Measurements from ENCODE around the gene SATB1. TPM values are rescaled to one million over a fixed set of nuclear protein-coding genes. Genes with fewer than 3 reads are reported as not detected.

The SATB1 gene
- total RNA-seq, 4 donors from 2014 or later, result 27.7 to 85.3 (median 67.1) TPM

- H3K27me3 ChIP-seq, result no peaks in the 10 kb centered on the region
- DNase-seq, result no peak
- in situ Hi-C loops (cut with MboI; ENCODE audit: low pct_ligation_motif_present in 1 of 4, low pct_unique_long_range_greater_than_20kb in 1 of 4, low sequenced_read_pairs in 3 of 4) (no loop called here), intact Hi-C loops (cut with DNase I; ENCODE audit: low total_unique reads) (no loop called here)
- TF ChIP-seq POLR2AphosphoS5 (IDR thresholded peaks at IDR 0.05) (no peak), CTCF (IDR thresholded peaks at IDR 0.05) (no peak), EP300 (IDR thresholded peaks at IDR 0.05; ENCODE audit: low read depth) (no peak), POLR2A (IDR thresholded peaks at IDR 0.05) (no peak)
- no peak overlapping the region for H3K4me3 ChIP-seq
- H3K4me1 ChIP-seq, result peaks cover 6 to 51% (median 36%) of the 10 kb centered on the region in 4 donors
- H3K36me3 ChIP-seq, result peaks cover 0 to 22% (median 6%) of the 10 kb centered on the region in 4 donors
- WGBS, 2 donors (ENCODE audit: low coverage in 1 of 2), result 62 to 83% methylated on average over 3 of the region's 3 CpGs
- H3K9me3 ChIP-seq, result no peaks in the 10 kb centered on the region
- H3K27ac ChIP-seq, result no peak overlapping the region
Observed at GRCh38 chr3:18415839-18416238, 9.3 kb downstream of the SATB1 start.

- H3K27ac ChIP-seq, result no peak overlapping the region
- peaks cover 6 to 44% (median 32%) of the 10 kb centered on the region in 4 donors for H3K4me1 ChIP-seq
- in situ Hi-C loops (cut with MboI; ENCODE audit: low pct_ligation_motif_present in 1 of 4, low pct_unique_long_range_greater_than_20kb in 1 of 4, low sequenced_read_pairs in 3 of 4) (no loop called here), intact Hi-C loops (cut with DNase I; ENCODE audit: low total_unique reads) (no loop called here)
- no peak for TF ChIP-seq POLR2A (IDR thresholded peaks at IDR 0.05)
- TF ChIP-seq POLR2AphosphoS5 (IDR thresholded peaks at IDR 0.05), result no peak
- no peak for TF ChIP-seq CTCF (IDR thresholded peaks at IDR 0.05)
- no peak for TF ChIP-seq EP300 (IDR thresholded peaks at IDR 0.05; ENCODE audit: low read depth)
- peaks cover 0 to 22% (median 6%) of the 10 kb centered on the region in 4 donors for H3K36me3 ChIP-seq
- H3K4me3 ChIP-seq, result no peak overlapping the region
- H3K27me3 ChIP-seq, result no peaks in the 10 kb centered on the region
- DNase-seq, result no peak
- 91 to 94% methylated on average over 9 of the region's 9 CpGs for WGBS, 2 donors (ENCODE audit: low coverage in 1 of 2)
- H3K9me3 ChIP-seq, result no peaks in the 10 kb centered on the region
Observed at GRCh38 chr3:18415167-18415566, 10.0 kb downstream of the SATB1 start.

- no peak overlapping the region for H3K4me3 ChIP-seq
- in situ Hi-C loops (cut with MboI; ENCODE audit: low pct_ligation_motif_present in 1 of 4, low pct_unique_long_range_greater_than_20kb in 1 of 4, low sequenced_read_pairs in 3 of 4), result no loop called here
Observed at GRCh38 chr3:18412684-18413083, 12.5 kb downstream of the SATB1 start.

GRCh38 chr3:18411541-18411940 lies 13.6 kb downstream of the SATB1 start:
- H3K9me3 ChIP-seq, result no peaks in the 10 kb centered on the region
- no peaks in the 10 kb centered on the region for H3K27me3 ChIP-seq
- H3K27ac ChIP-seq, result no peak overlapping the region
- H3K36me3 ChIP-seq, result peaks cover 0 to 25% (median 6%) of the 10 kb centered on the region in 4 donors
- intact Hi-C loops (cut with DNase I; ENCODE audit: low total_unique reads) (no loop called here), in situ Hi-C loops (cut with MboI; ENCODE audit: low pct_ligation_motif_present in 1 of 4, low pct_unique_long_range_greater_than_20kb in 1 of 4, low sequenced_read_pairs in 3 of 4) (no loop called here)
- no peak overlapping the region for H3K4me3 ChIP-seq
- peaks cover 0 to 8% (median 5%) of the 10 kb centered on the region in 4 donors for H3K4me1 ChIP-seq
- no peak for DNase-seq
- WGBS, 2 donors (ENCODE audit: low coverage in 1 of 2), result 76 to 94% methylated on average over 2 of the region's 2 CpGs
- TF ChIP-seq CTCF (IDR thresholded peaks at IDR 0.05) (no peak), EP300 (IDR thresholded peaks at IDR 0.05; ENCODE audit: low read depth) (no peak), POLR2AphosphoS5 (IDR thresholded peaks at IDR 0.05) (no peak)

More at GRCh38 chr3:18412684-18413083, 12.5 kb downstream of the SATB1 start:
- Histone ChIP-seq H3K36me3 (peaks cover 0 to 25% (median 6%) of the 10 kb centered on the region in 4 donors), H3K27me3 (no peaks in the 10 kb centered on the region), H3K27ac (no peak overlapping the region), H3K9me3 (no peaks in the 10 kb centered on the region), H3K4me1 (peaks cover 0 to 19% (median 11%) of the 10 kb centered on the region in 4 donors)
- TF ChIP-seq EP300 (IDR thresholded peaks at IDR 0.05; ENCODE audit: low read depth) (no peak), CTCF (IDR thresholded peaks at IDR 0.05) (no peak), POLR2A (IDR thresholded peaks at IDR 0.05) (no peak), POLR2AphosphoS5 (IDR thresholded peaks at IDR 0.05) (no peak)
- intact Hi-C loops (cut with DNase I; ENCODE audit: low total_unique reads), result no loop called here
- DNase-seq, result no peak

Measured in transverse colon (tissue), 4 donors.